Jurkat, Clone E6-1 (cell line): ENCODE measurements around the gene CAND2.
"Not testable (repeated sequence)": the region's sequence is repeated elsewhere in the genome, so short reads cannot be mapped to it uniquely, and the experiment has no call there.

ENCODE experiments used
- DNase-seq: peaks from one replicate; pipeline ENCODE4 v3.0.0-alpha.2; 2011; ENCODE audit warnings: low read depth, low spot score
- H3K4me3 ChIP-seq: 2 replicates; pipeline ENCODE4 v1.5.1; 2011; ENCODE audit warnings: mild to moderate bottlenecking, low read length, control low read depth, moderate library complexity

CAND2 gene

GRCh38 chr3:12818773-12819172, 22.3 kb downstream of the CAND2 start:
- DNase-seq = no peak
- no peak overlapping the region for H3K4me3 ChIP-seq

GRCh38 chr3:12822725-12823373, 26.4 kb downstream of the CAND2 start:
- DNase-seq = peak; percentile 32
- no peak overlapping the region for H3K4me3 ChIP-seq

GRCh38 chr3:12824299-12824698, 27.8 kb downstream of the CAND2 start:
- no peak overlapping the region for H3K4me3 ChIP-seq
- DNase-seq = no peak

- H3K4me3 ChIP-seq = no peak overlapping the region
- no peak for DNase-seq
Observed at GRCh38 chr3:12825156-12825555, 28.7 kb downstream of the CAND2 start.

GRCh38 chr3:12828751-12829150, 32.3 kb downstream of the CAND2 start:
- no peak for DNase-seq
- no peak overlapping the region for H3K4me3 ChIP-seq

- no peak for DNase-seq
- H3K4me3 ChIP-seq = no peak overlapping the region
Observed at GRCh38 chr3:12829404-12829803, 32.9 kb downstream of the CAND2 start.

- no peak overlapping the region for H3K4me3 ChIP-seq
- no peak for DNase-seq
Observed at GRCh38 chr3:12829886-12830784, 33.7 kb downstream of the CAND2 start.

- no peak overlapping the region for H3K4me3 ChIP-seq
- no peak for DNase-seq
Observed at GRCh38 chr3:12830785-12831156, 34.3 kb downstream of the CAND2 start.

GRCh38 chr3:12831301-12831866, 34.9 kb downstream of the CAND2 start:
- H3K4me3 ChIP-seq = no peak overlapping the region
- DNase-seq = no peak

GRCh38 chr3:12832350-12833221, 36.1 kb downstream of the CAND2 start:
- no peak for DNase-seq

GRCh38 chr3:12833222-12834161, 37.0 kb downstream of the CAND2 start:
- H3K4me3 ChIP-seq = no peak overlapping the region
- no peak for DNase-seq

More at GRCh38 chr3:12832350-12833221, 36.1 kb downstream of the CAND2 start:
- H3K4me3 ChIP-seq = no peak overlapping the region

GRCh38 chr3:12835052-12835665, 38.7 kb downstream of the CAND2 start:
- DNase-seq = no peak
- H3K4me3 ChIP-seq = no peak overlapping the region

- H3K4me3 ChIP-seq = no peak overlapping the region
Observed at GRCh38 chr3:12837295-12837986, 41.0 kb downstream of the CAND2 start.

GRCh38 chr3:12838179-12838965, 41.9 kb downstream of the CAND2 start:
- no peak for DNase-seq
- no peak overlapping the region for H3K4me3 ChIP-seq

More at GRCh38 chr3:12837295-12837986, 41.0 kb downstream of the CAND2 start:
- no peak for DNase-seq

GRCh38 chr3:12839156-12839946, 42.9 kb downstream of the CAND2 start:
- DNase-seq = no peak
- peak overlapping the region; percentile 100 for H3K4me3 ChIP-seq

GRCh38 chr3:12840148-12840547, 43.7 kb downstream of the CAND2 start:
- DNase-seq = not testable (repeated sequence)
- peak overlapping the region; percentile 100 for H3K4me3 ChIP-seq
